IMR-90 (cell line): ENCODE results near the gene UBFD1. TPM values are rescaled to one million over a fixed set of nuclear protein-coding genes. Genes with fewer than 3 reads are reported as not detected.

Experiments
- ATAC-seq: fragments of 200-7000 bp; cut with Tn5 transposase; 2 replicates; pipeline ENCODE4 v1.9.1; 2020; ENCODE audit warnings: low read depth, mild to moderate bottlenecking, moderate library complexity
- BruUV-seq: library from RNA; stranded (reverse); fragments of 400-500 nt; replicated peaks from 2 replicates; lab custom pipeline; 2021; lab: Mats Ljungman, UMichigan
- CTCF ChIA-PET: fragments of 300-600 bp; formaldehyde crosslinking; extraction: SDS; loops from one replicate; lab custom pipeline; 2021; ENCODE audit warnings: antibody characterized with exemption; lab: Yijun Ruan, JAX
- POLR2A ChIA-PET: fragments of 300-600 bp; sonication (Branson Sonifier 250); formaldehyde crosslinking; loops from one replicate; lab custom pipeline; 2022; ENCODE audit warnings: antibody characterized with exemption; ENCODE audit not compliant: unreplicated experiment; lab: Charles Lee
- DNase-seq: peaks from one replicate; pipeline ENCODE4 v3.0.0; 2013
- H2AFZ ChIP-seq: replicated peaks from 2 replicates; pipeline ENCODE3; 2013; ENCODE audit warnings: low read length, mild to moderate bottlenecking; ENCODE audit not compliant: poor library complexity
- H2AK5ac ChIP-seq: 2 replicates; pipeline ENCODE4 v1.6.1; 2013; ENCODE audit warnings: low read depth, low read length, inconsistent platforms
- H2AK9ac ChIP-seq: replicated peaks from 2 replicates; pipeline ENCODE3; 2013; ENCODE audit warnings: mild to moderate bottlenecking, low read depth, low read length, moderate library complexity; ENCODE audit not compliant: poor library complexity
- H2BK120ac ChIP-seq: 2 replicates; pipeline ENCODE4 v1.6.1; 2013; ENCODE audit warnings: low read depth, low read length, inconsistent platforms
- H2BK15ac ChIP-seq: 3 replicates; pipeline ENCODE4 v1.6.1; 2013; ENCODE audit warnings: low read depth, low read length, inconsistent platforms
- H2BK20ac ChIP-seq: 2 replicates; pipeline ENCODE4 v1.6.1; 2013; ENCODE audit warnings: low read depth, mild to moderate bottlenecking, inconsistent platforms, low read length, moderate library complexity
- H2BK5ac ChIP-seq: 2 replicates; pipeline ENCODE4 v1.6.1; 2013; ENCODE audit warnings: mild to moderate bottlenecking, low read depth, low read length, inconsistent platforms; ENCODE audit not compliant: poor library complexity, severe bottlenecking
- H3K14ac ChIP-seq: replicated peaks from 2 replicates; pipeline ENCODE4 v1.6.1; 2013; ENCODE audit warnings: low read depth, low read length, inconsistent platforms
- H3K18ac ChIP-seq: 2 replicates; pipeline ENCODE4 v1.6.1; 2013; ENCODE audit warnings: low read depth, low read length, control low read depth
- H3K23ac ChIP-seq: 2 replicates; pipeline ENCODE4 v1.6.1; 2013; ENCODE audit warnings: low read depth, low read length, inconsistent platforms
- H3K27ac ChIP-seq: 2 replicates; pipeline ENCODE4 v1.5.1; 2013; ENCODE audit warnings: mild to moderate bottlenecking, control low read depth, low read length; ENCODE audit not compliant: insufficient read depth
- H3K27me3 ChIP-seq: 2 replicates; pipeline ENCODE4 v1.6.1; 2013; ENCODE audit warnings: low read length; ENCODE audit not compliant: control insufficient read depth, insufficient read depth
- H3K36me3 ChIP-seq: 2 replicates; pipeline ENCODE4 v1.6.1; 2013; ENCODE audit warnings: low read length, mixed read lengths; ENCODE audit not compliant: control insufficient read depth, insufficient read depth
- H3K4ac ChIP-seq: 2 replicates; pipeline ENCODE4 v1.6.1; 2013; ENCODE audit warnings: low read depth, low read length, inconsistent platforms
- H3K4me1 ChIP-seq: 2 replicates; pipeline ENCODE4 v1.6.1; 2013; ENCODE audit warnings: low read length, mixed read lengths; ENCODE audit not compliant: control insufficient read depth, insufficient read depth
- H3K4me2 ChIP-seq: 2 replicates; pipeline ENCODE4 v1.6.1; 2013; ENCODE audit warnings: low read depth, mild to moderate bottlenecking, control low read depth, low read length, moderate library complexity
- H3K4me3 ChIP-seq: 2 replicates; pipeline ENCODE4 v1.5.1; 2013; ENCODE audit warnings: low read depth, mild to moderate bottlenecking, control low read depth, low read length, moderate library complexity; ENCODE audit not compliant: insufficient read depth
- H3K56ac ChIP-seq: 2 replicates; pipeline ENCODE4 v1.6.1; 2013; ENCODE audit warnings: low read length, inconsistent platforms; ENCODE audit not compliant: insufficient read depth; ENCODE audit errors: extremely low read depth
- H3K79me1 ChIP-seq, 2 experiments: 2 replicates each; pipeline ENCODE4 v1.6.1; 2013; ENCODE audit warnings: low read length in 2 of 2, inconsistent platforms in 1 of 2, low read depth in 1 of 2
- H3K9ac ChIP-seq: 2 replicates; pipeline ENCODE4 v1.6.1; 2013; ENCODE audit warnings: low read depth, low read length, control low read depth
- H3K9me1 ChIP-seq: 2 replicates; pipeline ENCODE4 v1.6.1; 2013; ENCODE audit warnings: low read length, inconsistent platforms; ENCODE audit not compliant: insufficient read depth
- H3K9me3 ChIP-seq: 2 replicates; pipeline ENCODE4 v1.6.1; 2013; ENCODE audit warnings: low read length; ENCODE audit not compliant: control insufficient read depth, insufficient read depth
- H4K20me1 ChIP-seq: 2 replicates; pipeline ENCODE4 v1.6.1; 2013; ENCODE audit warnings: low read length, inconsistent platforms; ENCODE audit not compliant: insufficient read depth
- H4K5ac ChIP-seq: 2 replicates; pipeline ENCODE4 v1.6.1; 2013; ENCODE audit warnings: mild to moderate bottlenecking, low read depth, low read length, control low read depth
- H4K8ac ChIP-seq, 2 experiments: 2 replicates each; pipeline ENCODE4 v1.6.1; 2013; ENCODE audit warnings: low read depth in 2 of 2, low read length in 2 of 2, control low read depth in 1 of 2, inconsistent platforms in 1 of 2
- H4K91ac ChIP-seq: 2 replicates; pipeline ENCODE4 v1.6.1; 2013; ENCODE audit warnings: low read depth, low read length, inconsistent platforms; ENCODE audit not compliant: insufficient read depth
- POLR2A ChIP-seq: IDR thresholded peaks from 2 replicates; pipeline ENCODE4 v1.6.1; 2012; ENCODE audit warnings: mild to moderate bottlenecking, low read depth, low read length
- RAD21 ChIP-seq: IDR thresholded peaks from 2 replicates; pipeline ENCODE4 v1.6.1; 2012; ENCODE audit warnings: low read length, improper control_type of control experiment
- WGBS, 2 experiments: methylation state at CpG; one replicate each; pipeline versions ENCODE4 v1.1.5 to v1.1.7; 2013; ENCODE audit warnings: missing lambda C conversion rate in 2 of 2; ENCODE audit not compliant: insufficient read length in 1 of 2; ENCODE audit errors: extremely low coverage in 2 of 2; 5-methylcytosine and 5-hydroxymethylcytosine counted together
- dilution Hi-C: fragments of 300-500 bp; cut with HindIII; formaldehyde crosslinking; loops from one replicate; pipeline ENCODE4 v1.14.3; 2018; ENCODE audit warnings: low sequenced_read_pairs; ENCODE audit not compliant: unreplicated experiment
- in situ Hi-C: fragments of 300-500 bp; cut with MboI; formaldehyde crosslinking; loops from 3 replicates; pipeline ENCODE4 v1.14.3; 2019; ENCODE audit warnings: low sequenced_read_pairs, inconsistent platforms, mixed read lengths
- intact Hi-C: fragments of 100-400 bp; cut with micrococcal nuclease; formaldehyde crosslinking; loops from 2 replicates; pipeline ENCODE4 v1.10.0; 2022
- polyA plus RNA-seq, 3 experiments: library from polyadenylated mRNA; depleted of rRNA; stranded (reverse); fragments of >200 nt; gene quantifications; 2 replicates each; pipeline ENCODE4 v1.2.3, GENCODE V29; 2012; ENCODE audit warnings: low replicate concordance in 1 of 3
- total RNA-seq: library from RNA; depleted of rRNA; stranded (reverse); fragments of >200 nt; gene quantifications from 2 replicates; pipeline ENCODE4 v1.2.3, GENCODE V29; 2012

Gene UBFD1
- total and polyA plus RNA-seq, 2 of the 4 experiments (the other 2 are of a cell fraction): 39.3 to 55.0 TPM

GRCh38 chr16:23511731-23512130 is 45.8 kb upstream of the UBFD1 start:
- peaks cover 13 to 33% of the 10 kb centered on the region in 2 experiments; a peak in 3 of 4 replicates for H3K79me1 ChIP-seq
- no peak overlapping the region for H3K23ac ChIP-seq
- no peak overlapping the region for H3K27ac ChIP-seq
- H3K9me1 ChIP-seq: peaks cover 6% of the 10 kb centered on the region; the same call in 1 of the 2 replicates
- peaks cover 5% of the 10 kb centered on the region for H3K4me1 ChIP-seq
- ATAC-seq: no peak
- dilution Hi-C loops (no loop called here), in situ Hi-C loops (no loop called here), intact Hi-C loops (no loop called here)
- no peak overlapping the region for H3K14ac ChIP-seq
- no peak overlapping the region for H2BK20ac ChIP-seq
- H2BK120ac ChIP-seq: no peak overlapping the region
- H3K9me3 ChIP-seq: no peaks in the 10 kb centered on the region
- no peak overlapping the region for H2AFZ ChIP-seq
- H2BK5ac ChIP-seq: no peak overlapping the region
- H2BK15ac ChIP-seq: no peak overlapping the region
- peaks cover 2% of the 10 kb centered on the region for H3K36me3 ChIP-seq
- CTCF ChIA-PET: no interaction called here
- POLR2A ChIA-PET: no interaction called here
- no TSS peak for BruUV-seq
- H4K5ac ChIP-seq: no peak overlapping the region
- no peak overlapping the region for H4K8ac ChIP-seq
- TF ChIP-seq POLR2A: no peak
- TF ChIP-seq RAD21: no peak
- no peak overlapping the region for H3K56ac ChIP-seq
- no peak overlapping the region for H3K4me2 ChIP-seq
- H3K18ac ChIP-seq: no peak overlapping the region
- H3K27me3 ChIP-seq: no peaks in the 10 kb centered on the region
- DNase-seq: no peak
- no peak overlapping the region for H2AK5ac ChIP-seq
- peaks cover 18% of the 10 kb centered on the region for H4K20me1 ChIP-seq
- no peak overlapping the region for H3K4me3 ChIP-seq
- no peak overlapping the region for H4K91ac ChIP-seq
- no peak overlapping the region for H3K9ac ChIP-seq
- no CpG with 5 or more reads among the region's 7 CpGs for WGBS, 2 experiments
- H2AK9ac ChIP-seq: no peak overlapping the region
- no peak overlapping the region for H3K4ac ChIP-seq
